Measurements from ENCODE around the gene MISP3. TPM values are rescaled to one million over a fixed set of nuclear protein-coding genes. Genes with fewer than 3 reads are reported as not detected.

The MISP3 gene
- total and polyA plus RNA-seq, 2 of the 8 experiments (the other 6 are each of a cell fraction or from before 2014, with no cell fraction given) = 0.74 to 1.4 TPM

DNA sequence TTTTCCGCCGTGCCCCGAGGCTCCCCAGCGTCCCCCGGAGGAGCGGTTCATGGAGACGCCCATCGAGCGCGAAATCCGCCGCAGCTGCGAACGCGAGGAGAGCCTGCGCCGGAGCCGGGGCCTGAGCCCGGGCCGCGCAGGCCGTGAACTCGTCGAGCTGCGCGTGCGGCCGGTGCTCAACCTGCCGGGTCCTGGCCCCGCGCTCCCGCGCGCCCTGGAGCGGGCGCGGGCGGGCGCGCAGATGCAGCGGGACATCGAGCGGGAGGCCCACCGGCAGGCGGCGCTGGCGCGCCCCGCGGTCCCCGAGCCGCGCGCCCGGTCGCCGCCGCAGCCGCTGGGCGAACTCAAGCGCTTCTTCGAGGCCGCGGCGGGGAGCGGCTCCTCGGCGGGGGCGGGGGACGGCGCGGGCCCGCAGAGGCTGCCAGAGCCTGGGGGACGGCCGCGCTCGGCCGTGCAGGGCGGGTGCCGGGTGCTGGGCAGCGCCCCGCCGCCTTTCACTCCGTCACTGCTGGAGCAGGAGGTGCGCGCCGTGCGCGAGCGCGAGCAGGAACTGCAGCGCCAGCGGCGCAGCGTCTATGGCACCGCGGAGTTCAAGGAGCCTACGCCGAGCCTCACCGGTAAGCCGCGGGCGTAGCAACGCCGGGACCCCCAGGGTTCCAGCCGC lies 807 bp downstream of the MISP3 start:
- H2BK12ac ChIP-seq (ENCODE audit: low read depth, low read length) = no peak overlapping the region
- ChIA-PET POLR2A (ENCODE audit: partially characterized antibody) (interaction anchor here (0.7 to 2.6 kb wide), 7 partner anchors 17 to 192 kb away, joined by 3 to 10 read pairs (median 3); partner anchors contain the start of genes ASF1B and IL27RA), CTCF (ENCODE audit: partially characterized antibody) (interaction anchor here (0.6 to 7.0 kb wide), 27 partner anchors 9 to 215 kb away, joined by 3 to 103 read pairs (median 4); partner anchors contain the start of genes C19orf67, NANOS3 and PALM3)
- peaks cover 0 to 15% (median 9%) of the 10 kb centered on the region in 4 experiments; a peak in 5 of 7 replicates for H3K4me1 ChIP-seq (replicated peaks in 1 of 4; ENCODE audit: control insufficient read depth in 3 of 4, insufficient read depth in 4 of 4, low read length in 3 of 4)
- H3K14ac ChIP-seq (ENCODE audit: insufficient read length) = no peak overlapping the region
- WGBS, 2 experiments (ENCODE audit: extremely low coverage in 1 of 2, insufficient coverage in 1 of 2, insufficient read length in 1 of 2, insufficient replicate concordance in 2 of 2, low coverage in 1 of 2, low lambda C conversion rate in 2 of 2, missing lambda C conversion rate in 1 of 2) = 3% methylated on average over 41 of the region's 106 CpGs; no CpG with 5 or more reads in 1 of the 2 experiments
- H3K27ac ChIP-seq (ENCODE audit: low read depth, low read length) = no peak overlapping the region
- peak overlapping the region; percentile 46 to 66 (median 50) for H3K4me3 ChIP-seq (ENCODE audit: extremely low read depth in 1 of 4, insufficient read depth in 2 of 4, low read depth in 3 of 4, low read length in 4 of 4)
- no peaks in the 10 kb centered on the region for H3K79me2 ChIP-seq (ENCODE audit: control insufficient read depth in 1 of 2, insufficient read depth in 2 of 2, low read length in 2 of 2)
- peak overlapping the region; percentile 74; the same call in 1 of the 2 replicates for H2AFZ ChIP-seq (ENCODE audit: low read length)
- H2BK15ac ChIP-seq (ENCODE audit: low read length) = no peak overlapping the region; the same call in 1 of the 2 replicates
- H2AK5ac ChIP-seq (ENCODE audit: low read depth, low read length) = no peak overlapping the region
- peaks cover 18% of the 10 kb centered on the region; the same call in 1 of the 2 replicates for H3K23me2 ChIP-seq (ENCODE audit: low read depth, low read length)
- no peak overlapping the region for H2BK5ac ChIP-seq (ENCODE audit: low read depth, low read length)
- FAIRE-seq (no peak), DNase-seq (ENCODE audit: low read depth in 1 of 2, low spot score in 2 of 2) (peak in 1 of 2 experiments; percentile 86)
- H2BK20ac ChIP-seq (ENCODE audit: low read length) = no peak overlapping the region
- H3K56ac ChIP-seq (replicated peaks; ENCODE audit: insufficient read length, low read depth, low read length) = peak overlapping the region; percentile 64
- H3K79me1 ChIP-seq (ENCODE audit: low read depth, low read length) = no peaks in the 10 kb centered on the region
- H3K4ac ChIP-seq (replicated peaks; ENCODE audit: insufficient read length, low read depth, low read length) = no peak overlapping the region
- peaks cover 0 to 2% of the 10 kb centered on the region in 2 experiments for H4K20me1 ChIP-seq (replicated peaks in 1 of 2; ENCODE audit: control insufficient read depth in 1 of 2, insufficient read depth in 2 of 2, low read length in 2 of 2)
- H3K18ac ChIP-seq (ENCODE audit: extremely low read depth, low read length) = peak overlapping the region; percentile 19; the same call in 1 of the 2 replicates
- H3K27me3 ChIP-seq (replicated peaks in 1 of 4; ENCODE audit: control insufficient read depth in 3 of 4, extremely low read depth in 1 of 4, insufficient read depth in 3 of 4, low read length in 3 of 4) = peaks cover 17 to 40% (median 32%) of the 10 kb centered on the region in 4 experiments
- no peak overlapping the region; a peak in 1 of 7 replicates for H3K9ac ChIP-seq (replicated peaks in 1 of 4; ENCODE audit: extremely low read depth in 1 of 4, low read depth in 3 of 4, low read length in 3 of 4)
- no peak overlapping the region for H4K91ac ChIP-seq (replicated peaks; ENCODE audit: insufficient read length, low read length)
- no peak overlapping the region for H2BK120ac ChIP-seq (replicated peaks; ENCODE audit: low read depth, low read length)
- H3K36me3 ChIP-seq (ENCODE audit: control insufficient read depth in 2 of 4, insufficient read depth in 4 of 4, low read length in 3 of 4) = no peaks in the 10 kb centered on the region
- H4K5ac ChIP-seq (ENCODE audit: insufficient read length, low read depth, low read length) = no peak overlapping the region
- H4K8ac ChIP-seq (ENCODE audit: extremely low read depth, insufficient read depth, low read length) = peak overlapping the region; percentile 62
- H3K4me2 ChIP-seq (ENCODE audit: insufficient read depth in 1 of 2, low read depth in 2 of 2, low read length in 2 of 2) = peak overlapping the region; percentile 57 to 98
- H3K9me3 ChIP-seq (ENCODE audit: insufficient read depth in 2 of 2, low read depth in 1 of 2, low read length in 1 of 2) = no peaks in the 10 kb centered on the region; a peak in 1 of 4 replicates
- no peak overlapping the region for H3K23ac ChIP-seq (ENCODE audit: insufficient read length)
- TF ChIP-seq CREB1 (IDR thresholded peaks at IDR 0.05) (no peak), PHF8 (conservative IDR thresholded peaks at IDR 0.05; ENCODE audit: low read depth, low read length) (peak; percentile 35; the same call in 1 of the 2 replicates), NRF1 (IDR thresholded peaks at IDR 0.05; ENCODE audit: low read depth, low read length) (peak; percentile 12; the same call in 1 of the 2 replicates), MAFK (IDR thresholded peaks at IDR 0.05; ENCODE audit: low read depth, low read length) (no peak), POLR2A (IDR thresholded peaks at IDR 0.05; ENCODE audit: control extremely low read depth in 1 of 2, low read depth in 2 of 2, low read length in 2 of 2) (no peak), EP300 (IDR thresholded peaks at IDR 0.05; ENCODE audit: borderline replicate concordance in 1 of 2, low read depth in 2 of 2, low read length in 2 of 2) (no peak), CBX8 (IDR thresholded peaks at IDR 0.05; ENCODE audit: borderline replicate concordance, low read depth, low read length) (no peak), SIRT6 (IDR thresholded peaks at IDR 0.05; ENCODE audit: low read length) (no peak), POU5F1 (IDR thresholded peaks at IDR 0.05; ENCODE audit: low read depth, low read length) (no peak)
- TF ChIP-seq, protein P1, sequence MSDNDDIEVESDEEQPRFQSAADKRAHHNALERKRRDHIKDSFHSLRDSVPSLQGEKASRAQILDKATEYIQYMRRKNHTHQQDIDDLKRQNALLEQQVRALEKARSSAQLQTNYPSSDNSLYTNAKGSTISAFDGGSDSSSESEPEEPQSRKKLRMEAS (IDR thresholded peaks at IDR 0.05) = peak; percentile 11; the same call in 1 of the 2 replicates
